ENCODE results near the gene GINS2.

The GINS2 gene

GRCh38 chr16:85665373-85665740 lies 23.4 kb downstream of the GINS2 start:
- DNase-seq, result no peak

- no peak for DNase-seq
These were observed 24.0 kb downstream of the GINS2 start for GRCh38 chr16:85664580-85665372.

DNA sequence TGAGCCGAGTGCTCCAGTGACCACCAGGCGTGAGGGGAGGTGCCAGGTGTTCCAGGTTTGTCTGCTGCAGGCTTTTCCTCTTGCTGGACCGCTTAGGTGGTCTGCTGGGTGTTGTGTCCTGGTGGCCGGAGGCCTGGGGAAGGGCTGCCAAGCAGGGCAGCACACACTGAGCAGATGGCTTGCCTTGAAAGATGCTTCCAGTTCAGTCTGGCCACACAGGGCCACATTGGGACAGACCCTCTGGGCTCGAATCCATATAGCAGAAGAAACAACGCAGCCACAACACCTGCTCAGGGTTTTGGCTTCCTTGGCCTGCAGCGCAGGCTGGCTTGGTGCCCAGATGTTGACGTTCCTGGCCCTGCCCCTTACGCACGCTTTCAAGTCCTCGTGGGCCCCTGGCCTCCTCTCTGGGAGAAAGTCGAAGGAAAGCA lies 24.8 kb downstream of the GINS2 start:
- DNase-seq, result no peak

GRCh38 chr16:85662976-85663830 lies 25.6 kb downstream of the GINS2 start:
- DNase-seq, result no peak

DNA sequence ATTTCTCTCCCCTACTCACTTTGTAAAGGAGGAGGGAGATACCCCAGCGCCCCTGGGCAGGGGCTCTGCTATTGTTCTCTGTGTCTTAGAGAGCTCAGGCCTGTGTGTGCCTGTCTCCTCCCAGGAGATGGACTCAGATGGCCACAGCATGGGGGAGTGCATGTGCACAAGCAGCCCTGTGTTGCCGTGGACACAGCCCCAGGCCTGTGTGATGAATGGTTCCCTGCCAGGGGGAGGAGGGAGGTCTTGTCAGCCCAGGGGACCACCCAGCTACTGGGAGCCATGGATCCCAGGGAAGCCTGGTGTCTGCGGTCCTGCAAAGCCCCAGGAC lies 26.3 kb downstream of the GINS2 start:
- peak; percentile 94 for DNase-seq

DNA sequence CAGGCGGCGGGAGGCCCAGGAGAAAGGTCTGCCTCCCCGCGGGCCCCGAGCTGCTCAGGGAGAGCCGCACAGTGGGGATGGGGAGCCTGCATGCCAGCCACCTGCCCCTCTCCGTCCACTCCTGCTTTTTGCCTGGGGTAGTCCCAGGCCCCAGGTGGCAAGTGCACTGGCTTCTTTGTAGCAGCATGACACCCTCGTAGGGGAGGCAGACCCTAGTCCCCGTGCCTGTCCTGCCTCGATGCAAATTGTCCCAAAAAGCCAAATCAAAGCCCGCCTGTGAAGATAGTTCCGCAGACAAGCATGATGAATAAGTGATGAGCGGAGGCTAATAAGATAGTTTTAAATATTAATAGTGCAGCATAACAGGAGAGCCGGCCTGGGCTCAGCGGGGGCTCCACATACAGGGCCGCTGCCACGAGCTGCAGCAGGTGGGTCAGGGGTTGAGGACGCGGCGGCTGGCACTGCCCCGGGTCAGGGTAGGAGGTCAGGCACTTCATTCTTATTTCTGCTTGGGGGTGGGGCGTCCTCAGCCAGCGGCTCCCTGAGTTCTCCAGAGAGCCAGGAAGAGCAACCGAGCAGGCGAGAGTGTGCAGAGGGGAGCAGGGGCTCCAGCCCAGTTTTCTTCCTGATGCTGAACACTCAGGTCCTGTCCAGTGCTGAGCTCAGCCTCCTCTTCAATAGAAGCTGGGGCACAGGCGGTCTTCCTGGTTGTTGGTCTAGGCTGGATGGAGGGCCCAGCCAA lies 26.8 kb downstream of the GINS2 start:
- DNase-seq, result no peak

DNA sequence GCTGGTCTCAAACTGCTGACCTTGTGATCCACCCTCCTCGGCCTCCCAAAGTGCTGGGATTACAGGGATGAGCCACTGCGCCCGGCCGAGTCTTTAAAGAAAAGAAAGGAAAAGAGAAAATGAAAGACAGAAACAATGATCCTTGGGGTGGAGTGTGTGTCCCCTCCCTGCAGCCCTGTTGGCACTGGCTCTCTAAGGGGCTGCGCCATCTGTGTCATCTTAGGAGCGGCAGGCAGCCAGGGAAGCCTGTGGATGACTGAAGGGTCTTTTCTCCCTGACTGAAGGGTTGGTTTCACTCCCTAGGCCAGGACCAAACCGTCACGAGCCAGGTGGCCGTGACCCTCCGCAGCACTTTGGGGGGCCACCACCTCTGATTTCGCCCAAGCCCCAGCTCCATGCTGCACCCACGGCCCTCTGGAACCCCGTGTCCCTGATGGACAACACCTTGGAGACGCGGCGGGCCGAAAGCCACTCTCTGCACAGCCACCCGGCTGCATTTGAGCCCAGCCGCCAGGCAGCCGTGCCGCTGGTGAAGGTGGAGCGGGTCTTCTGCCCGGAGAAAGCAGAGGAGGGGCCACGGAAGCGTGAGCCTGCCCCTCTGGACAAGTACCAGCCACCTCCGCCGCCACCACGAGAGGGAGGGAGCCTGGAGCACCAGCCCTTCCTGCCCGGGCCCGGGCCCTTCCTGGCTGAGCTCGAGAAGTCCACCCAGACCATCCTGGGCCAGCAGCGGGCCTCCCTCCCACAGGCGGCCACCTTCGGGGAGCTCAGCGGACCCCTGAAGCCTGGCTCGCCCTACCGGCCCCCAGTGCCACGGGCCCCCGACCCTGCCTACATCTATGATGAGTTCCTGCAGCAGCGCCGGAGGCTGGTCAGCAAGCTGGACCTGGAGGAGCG lies 27.7 kb downstream of the GINS2 start:
- no peak for DNase-seq

- DNase-seq, result peak; percentile 89
These were observed 28.8 kb downstream of the GINS2 start for GRCh38 chr16:85659805-85660511.

DNA sequence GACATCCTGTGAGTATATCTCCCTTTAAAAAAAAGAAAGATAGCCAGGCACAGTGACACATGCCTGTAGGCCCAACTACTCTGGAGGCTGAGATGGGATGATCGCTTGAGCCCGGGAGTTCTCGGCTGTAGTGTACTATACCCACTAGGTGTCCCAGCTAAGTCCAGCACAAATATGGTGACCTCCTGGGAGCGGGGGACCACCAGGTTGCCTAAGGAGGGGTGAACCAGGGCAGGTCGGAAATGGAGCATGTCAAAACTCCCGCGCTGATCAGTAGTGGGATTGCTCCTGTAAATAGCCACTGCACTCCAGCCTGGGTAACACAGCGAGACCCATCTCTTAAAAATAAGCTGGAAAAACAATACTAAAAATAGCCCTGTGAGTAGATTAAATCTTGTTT lies 29.4 kb downstream of the GINS2 start:
- DNase-seq, result no peak

DNA sequence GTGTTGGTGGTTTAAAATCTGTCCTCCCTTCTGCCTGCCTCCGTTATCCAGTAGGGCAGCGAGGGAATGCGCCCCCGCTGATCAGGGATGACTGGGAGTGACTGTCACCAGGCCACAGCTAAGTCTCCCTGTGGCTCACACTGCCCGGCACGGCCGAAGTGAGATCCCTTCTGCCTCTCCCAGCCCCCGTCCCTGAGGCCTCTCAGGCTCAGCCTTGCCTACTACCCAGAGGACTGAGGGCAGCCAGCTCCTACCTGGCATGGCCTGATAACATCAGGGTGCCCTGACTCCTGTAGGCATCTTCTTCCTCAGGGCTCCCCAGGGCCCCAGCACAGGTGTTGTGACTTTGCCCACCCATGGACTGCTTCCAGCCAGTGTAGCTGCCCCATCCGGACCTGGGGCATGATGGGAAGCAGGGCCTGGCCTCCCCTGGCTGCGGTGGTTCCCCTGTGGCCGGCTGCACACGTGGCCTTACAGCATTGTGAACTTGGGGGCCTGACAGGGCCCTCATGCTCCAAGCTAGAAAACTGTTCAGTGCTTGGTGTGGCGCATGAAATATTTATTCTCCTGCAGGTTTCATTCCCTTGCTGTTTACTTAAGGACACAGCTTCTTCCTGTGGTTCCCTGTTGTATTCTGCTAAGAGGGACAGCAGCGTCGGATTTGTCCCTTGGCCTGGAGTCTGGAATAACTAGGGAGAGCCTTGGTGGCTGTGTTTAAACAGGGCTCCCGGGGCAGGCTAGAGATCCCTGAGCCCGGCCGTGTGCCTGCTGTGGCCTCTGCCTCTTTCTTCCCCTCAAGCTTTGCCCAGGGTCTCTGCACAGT lies 30.0 kb downstream of the GINS2 start:
- DNase-seq, result no peak

DNA sequence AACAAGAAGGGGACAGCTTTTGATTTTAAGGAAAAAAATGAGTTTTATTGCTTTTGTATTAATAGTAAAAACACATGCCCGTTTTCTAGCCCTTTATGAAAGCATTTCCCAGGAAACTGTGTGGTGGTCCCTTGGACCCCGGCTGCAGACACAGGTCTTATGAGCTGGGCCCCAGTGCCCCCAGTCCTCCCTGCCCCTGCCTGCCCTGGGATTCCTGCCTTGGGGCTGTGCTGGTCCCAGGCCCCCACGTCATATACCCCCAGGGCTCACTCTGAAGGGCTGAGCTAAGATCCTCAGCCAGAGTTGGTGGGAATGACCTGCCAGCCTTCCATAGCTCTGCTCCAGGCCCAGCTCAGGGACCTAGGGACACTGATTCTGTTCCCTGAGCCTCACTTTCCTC lies 30.8 kb downstream of the GINS2 start:
- no peak for DNase-seq

DNA sequence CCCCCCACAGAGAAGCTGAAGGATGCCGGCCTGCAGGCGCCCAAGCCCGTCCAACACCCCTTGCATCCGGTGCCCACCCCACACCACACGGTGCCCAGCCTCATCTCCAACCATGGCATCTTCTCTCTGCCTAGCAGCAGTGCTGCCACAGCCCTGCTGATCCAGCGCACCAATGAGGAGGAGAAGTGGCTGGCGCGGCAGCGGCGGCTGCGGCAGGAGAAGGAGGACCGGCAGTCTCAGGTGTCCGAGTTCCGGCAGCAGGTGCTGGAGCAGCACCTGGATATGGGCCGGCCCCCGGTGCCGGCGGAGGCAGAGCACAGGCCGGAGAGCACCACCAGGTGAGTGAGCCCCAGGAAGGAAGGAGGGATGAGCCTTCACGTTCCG lies 31.5 kb downstream of the GINS2 start:
- DNase-seq, result no peak

DNA sequence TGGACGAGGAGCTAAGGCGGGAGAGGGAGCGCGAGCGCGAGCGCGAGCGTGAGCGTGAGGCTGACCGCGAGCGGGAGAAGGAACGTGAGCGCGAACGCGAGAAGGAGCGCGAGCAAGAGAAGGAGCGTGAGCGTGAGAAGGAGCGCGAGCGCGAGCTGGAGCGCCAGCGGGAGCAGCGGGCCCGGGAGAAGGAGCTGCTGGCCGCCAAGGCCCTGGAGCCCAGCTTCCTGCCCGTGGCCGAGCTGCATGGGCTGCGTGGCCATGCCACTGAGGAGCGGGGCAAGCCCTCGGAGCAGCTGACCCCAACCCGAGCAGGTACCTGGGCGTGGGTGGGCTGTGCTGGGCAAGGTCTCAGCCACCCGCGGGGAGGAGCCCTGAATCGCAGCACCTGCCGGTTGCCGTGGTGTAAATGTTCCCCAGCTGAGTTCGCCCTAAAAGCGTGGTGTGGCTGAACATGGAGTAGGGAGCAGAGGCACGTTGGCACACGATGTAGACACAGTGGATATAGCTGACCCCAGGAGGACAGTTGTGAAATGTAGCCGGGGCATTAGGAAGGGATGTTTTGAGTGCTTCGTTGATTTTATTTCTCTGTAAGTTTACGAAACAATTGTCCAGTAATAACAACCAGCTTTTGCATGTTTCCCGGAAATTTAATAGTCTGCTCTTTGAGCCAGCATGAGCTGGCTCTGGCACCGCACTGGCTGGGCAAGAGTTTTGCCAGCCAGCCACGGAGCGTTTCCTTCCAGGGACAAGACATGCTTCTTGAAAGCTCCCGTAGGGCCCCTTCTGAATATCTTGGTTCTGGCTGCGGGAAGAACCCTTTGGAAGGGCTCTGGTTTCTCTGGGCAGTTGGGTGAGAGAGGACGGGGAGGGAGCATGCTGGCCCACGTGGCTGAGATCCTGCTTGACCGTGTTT lies 32.1 kb downstream of the GINS2 start:
- no peak for DNase-seq

- no peak for DNase-seq
These were observed 33.3 kb downstream of the GINS2 start for GRCh38 chr16:85655216-85656129.

DNA sequence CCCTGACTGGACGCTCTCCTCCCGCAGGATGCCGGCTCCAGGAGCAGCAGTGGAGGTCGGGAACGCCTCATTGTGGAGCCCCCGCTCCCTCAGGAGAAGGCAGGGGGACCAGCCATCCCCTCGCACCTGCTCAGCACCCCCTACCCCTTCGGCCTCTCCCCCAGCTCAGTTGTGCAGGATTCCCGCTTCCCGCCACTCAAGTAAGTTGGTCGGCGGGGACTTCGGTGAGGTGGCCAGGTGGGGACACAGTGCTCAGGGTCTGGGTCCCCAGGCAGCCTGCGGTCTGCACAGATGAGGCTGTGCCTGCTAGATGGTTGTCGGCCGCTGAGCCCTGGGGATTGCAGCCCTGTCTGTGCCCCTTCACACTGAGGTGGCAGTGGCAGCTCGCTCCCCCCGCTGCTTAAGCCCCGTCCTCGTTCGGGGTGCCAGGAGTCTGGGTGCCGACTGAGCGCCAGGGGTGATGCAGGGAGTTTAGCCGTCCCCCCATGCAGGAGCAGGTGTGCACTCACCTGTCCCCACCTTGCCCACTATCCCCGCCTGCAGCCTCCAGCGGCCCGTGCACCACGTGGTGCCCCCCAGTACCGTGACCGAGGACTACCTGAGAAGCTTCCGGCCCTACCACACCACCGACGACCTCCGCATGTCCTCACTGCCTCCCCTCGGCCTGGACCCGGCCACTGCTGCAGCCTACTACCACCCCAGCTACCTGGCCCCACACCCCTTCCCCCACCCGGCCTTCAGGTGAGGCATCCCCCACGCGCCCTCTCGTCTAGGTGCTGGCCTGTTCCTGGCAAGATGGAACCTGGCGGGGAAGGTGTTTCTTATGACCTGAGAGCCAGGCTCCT lies 34.3 kb downstream of the GINS2 start:
- DNase-seq, result no peak

GRCh38 chr16:85653290-85653891 lies 35.4 kb downstream of the GINS2 start:
- DNase-seq, result no peak

All from eye (tissue), 1 donor.